SKM-1 treated with dmso at 0.1 percent for 144 hours (cell line): ENCODE measurements around the gene SV2A.
"Not testable (repeated sequence)": the region's sequence is repeated elsewhere in the genome, so short reads cannot be mapped to it uniquely, and the experiment has no call there.

Source experiments
- DNase-seq: peaks from one replicate; lab custom pipeline; 2025; ENCODE audit not compliant: unreplicated experiment; lab: John Stamatoyannopoulos, UW

SV2A gene, protein sequence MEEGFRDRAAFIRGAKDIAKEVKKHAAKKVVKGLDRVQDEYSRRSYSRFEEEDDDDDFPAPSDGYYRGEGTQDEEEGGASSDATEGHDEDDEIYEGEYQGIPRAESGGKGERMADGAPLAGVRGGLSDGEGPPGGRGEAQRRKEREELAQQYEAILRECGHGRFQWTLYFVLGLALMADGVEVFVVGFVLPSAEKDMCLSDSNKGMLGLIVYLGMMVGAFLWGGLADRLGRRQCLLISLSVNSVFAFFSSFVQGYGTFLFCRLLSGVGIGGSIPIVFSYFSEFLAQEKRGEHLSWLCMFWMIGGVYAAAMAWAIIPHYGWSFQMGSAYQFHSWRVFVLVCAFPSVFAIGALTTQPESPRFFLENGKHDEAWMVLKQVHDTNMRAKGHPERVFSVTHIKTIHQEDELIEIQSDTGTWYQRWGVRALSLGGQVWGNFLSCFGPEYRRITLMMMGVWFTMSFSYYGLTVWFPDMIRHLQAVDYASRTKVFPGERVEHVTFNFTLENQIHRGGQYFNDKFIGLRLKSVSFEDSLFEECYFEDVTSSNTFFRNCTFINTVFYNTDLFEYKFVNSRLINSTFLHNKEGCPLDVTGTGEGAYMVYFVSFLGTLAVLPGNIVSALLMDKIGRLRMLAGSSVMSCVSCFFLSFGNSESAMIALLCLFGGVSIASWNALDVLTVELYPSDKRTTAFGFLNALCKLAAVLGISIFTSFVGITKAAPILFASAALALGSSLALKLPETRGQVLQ

DNA sequence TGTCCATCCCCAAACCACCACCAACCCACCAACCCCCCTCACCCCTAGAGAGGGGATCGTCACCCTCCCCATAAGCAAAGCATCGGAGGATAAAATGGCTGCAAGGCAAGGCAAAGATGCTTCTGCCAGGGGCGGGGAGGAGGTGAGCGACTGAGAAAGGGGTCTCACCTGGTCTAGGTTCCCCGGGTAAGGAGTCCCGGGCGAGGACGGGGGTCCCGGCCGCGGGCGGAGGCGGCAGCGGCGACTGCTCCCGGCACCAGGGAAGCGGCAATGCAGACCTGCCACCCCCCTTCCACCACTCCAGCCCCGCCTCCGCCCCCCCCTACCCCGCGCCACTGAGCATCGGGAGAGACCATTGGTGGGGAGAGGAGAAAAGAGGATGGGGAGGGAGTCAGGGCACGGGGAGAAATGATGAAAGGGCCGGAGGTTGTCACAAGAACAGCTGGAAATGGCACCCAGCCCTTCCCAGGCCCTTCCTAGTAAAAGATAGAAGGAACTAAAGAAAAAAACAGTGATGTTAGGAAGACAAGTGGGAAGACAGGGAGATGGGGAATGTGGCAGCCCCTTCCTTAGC lies at the start of gene SV2A:
Gene SV2A, minus strand, starts transcription at position 274 of the 574 bp plus-strand sequence. CDS start 4,004 bp downstream, outside the sequence.
- no peak for DNase-seq

GRCh38 chr1:149967041-149967440 lies 49.4 kb upstream of the SV2A start:
- DNase-seq = no peak

DNA sequence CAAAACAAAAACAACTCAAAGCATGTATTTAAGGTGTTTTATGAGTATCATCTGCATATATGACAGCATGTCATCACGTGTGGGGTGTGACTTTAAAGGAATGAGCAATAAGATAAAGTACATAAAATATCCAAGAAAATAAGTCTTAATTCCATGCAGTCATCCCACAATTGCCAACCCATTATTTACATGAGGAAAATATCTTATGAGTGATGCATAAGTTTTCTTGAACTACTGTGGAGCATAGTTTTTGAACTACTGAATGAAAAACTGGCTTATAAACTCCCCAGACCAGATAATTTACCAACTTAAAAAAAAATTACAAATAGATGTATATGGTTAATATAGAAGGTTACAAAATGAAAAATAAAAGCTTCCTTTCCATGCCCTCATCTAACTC lies 48.8 kb upstream of the SV2A start:
- no peak for DNase-seq

- no peak for DNase-seq
These were observed 47.8 kb upstream of the SV2A start for GRCh38 chr1:149965440-149965839.

GRCh38 chr1:149963358-149963757 lies 45.7 kb upstream of the SV2A start:
- DNase-seq = no peak

DNA sequence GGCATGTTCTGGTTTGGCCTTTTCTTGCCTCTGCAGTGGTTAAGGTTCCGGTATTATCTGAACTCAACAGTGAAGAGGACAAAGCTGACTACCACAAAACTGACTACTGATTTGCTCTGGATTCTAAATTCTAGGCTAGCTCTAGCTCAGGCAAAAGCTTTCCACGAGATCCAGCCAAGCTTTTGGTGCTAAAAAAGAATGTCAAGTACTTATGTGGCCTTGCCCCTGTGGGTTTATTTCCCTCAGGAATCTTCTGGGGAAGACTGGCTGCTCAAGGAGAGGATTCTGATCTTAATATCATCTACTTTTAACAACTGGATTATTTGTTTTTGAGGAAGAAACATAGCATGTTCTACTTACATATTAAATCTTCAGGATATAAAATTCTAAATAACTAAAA lies 45.1 kb upstream of the SV2A start:
- no peak for DNase-seq

- peak; percentile 92 for DNase-seq
These were observed 44.5 kb upstream of the SV2A start for GRCh38 chr1:149962039-149962647.

GRCh38 chr1:149957548-149957947 lies 39.9 kb upstream of the SV2A start:
- DNase-seq = not testable (repeated sequence)

- no peak for DNase-seq
These were observed 32.3 kb upstream of the SV2A start for GRCh38 chr1:149949911-149950310.

DNA sequence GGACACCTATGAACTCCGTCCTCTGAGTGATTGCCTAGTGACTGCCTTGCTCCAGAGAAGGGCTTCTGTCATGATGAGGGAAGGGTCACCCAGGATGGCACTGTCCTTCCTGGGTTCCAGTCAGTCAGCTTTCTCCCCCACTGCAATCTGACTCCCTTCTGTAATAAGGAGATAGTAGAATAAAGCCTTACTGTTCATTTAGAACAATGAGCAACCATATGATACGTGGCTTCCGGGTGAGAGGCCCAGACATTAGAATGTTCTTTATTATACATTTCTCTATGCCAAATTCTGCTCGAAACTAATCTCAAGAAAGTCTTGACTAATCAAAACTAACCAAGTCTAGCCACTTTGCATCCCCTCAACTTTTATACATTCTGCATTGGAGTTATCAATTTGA lies 27.6 kb upstream of the SV2A start:
- no peak for DNase-seq

DNA sequence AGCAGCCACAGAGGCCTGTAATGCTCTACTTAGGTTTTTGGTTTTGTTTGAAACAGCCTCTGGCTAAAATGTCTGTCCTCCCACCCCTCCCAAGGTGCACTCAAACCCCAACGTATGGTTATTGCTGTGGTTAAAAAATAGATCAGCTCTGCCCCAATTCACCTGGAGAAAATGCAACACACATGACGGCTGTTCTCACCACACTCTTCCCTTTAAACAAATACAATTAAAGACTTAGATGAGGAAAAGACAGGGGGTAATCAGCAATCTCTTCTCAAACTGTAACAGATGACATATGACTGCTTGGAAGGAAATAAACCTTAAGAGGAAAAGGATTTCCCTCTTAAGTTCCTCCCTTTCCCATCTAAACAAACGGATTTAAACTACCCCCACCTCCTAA lies 25.2 kb upstream of the SV2A start:
- no peak for DNase-seq

- no peak for DNase-seq
These were observed 24.6 kb upstream of the SV2A start for GRCh38 chr1:149942207-149942606.

GRCh38 chr1:149940427-149940826 lies 22.8 kb upstream of the SV2A start:
- no peak for DNase-seq

DNA sequence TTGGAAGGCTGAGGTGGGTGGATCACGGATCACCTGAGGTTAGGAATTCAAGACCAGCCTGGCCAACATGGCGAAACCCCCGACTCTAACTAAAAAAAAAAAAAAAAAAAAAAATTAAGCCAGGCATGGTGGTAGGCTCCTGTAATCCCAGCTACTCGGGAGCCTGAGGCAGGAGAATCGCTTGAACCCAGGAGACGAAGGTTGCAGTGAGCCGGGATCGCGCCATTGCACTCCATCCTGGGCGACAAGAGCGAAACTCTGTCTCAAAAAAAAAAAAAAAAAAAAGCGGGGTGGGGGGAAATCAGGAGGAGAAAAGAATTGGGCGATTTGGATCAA lies 21.0 kb upstream of the SV2A start:
- DNase-seq = not testable (repeated sequence)

- no peak for DNase-seq
These were observed 20.1 kb upstream of the SV2A start for GRCh38 chr1:149937759-149938158.

- no peak for DNase-seq
These were observed 19.5 kb upstream of the SV2A start for GRCh38 chr1:149936992-149937705.

GRCh38 chr1:149936170-149936991 lies 18.7 kb upstream of the SV2A start, which contains the start of gene MTMR11:
MTMR11 (minus strand) TSS chr1:149936879; CDS start chr1:149936647, 232 bp downstream.
- no peak for DNase-seq

- DNase-seq = no peak
These were observed 16.7 kb upstream of the SV2A start for GRCh38 chr1:149934356-149934755.

DNA sequence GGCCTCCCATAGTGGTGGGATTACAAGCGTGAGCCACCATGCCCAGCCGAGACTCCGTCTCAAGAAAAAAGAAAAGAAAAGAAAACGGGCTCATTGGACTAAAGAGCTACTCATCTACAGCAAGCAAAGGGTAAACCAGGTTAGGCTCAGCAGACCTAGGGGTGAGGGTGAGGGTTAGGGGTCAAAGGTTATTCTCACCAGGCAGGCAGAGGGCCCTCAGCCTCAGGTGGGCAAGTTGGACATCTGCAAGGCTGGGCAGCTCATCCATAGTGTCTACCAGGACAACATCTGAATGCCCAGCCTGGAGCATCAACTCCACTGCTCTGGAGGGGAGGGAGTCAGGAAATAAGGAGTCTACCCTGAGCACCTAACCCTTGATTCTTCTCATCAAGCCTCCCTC lies 15.6 kb upstream of the SV2A start:
- no peak for DNase-seq

DNA sequence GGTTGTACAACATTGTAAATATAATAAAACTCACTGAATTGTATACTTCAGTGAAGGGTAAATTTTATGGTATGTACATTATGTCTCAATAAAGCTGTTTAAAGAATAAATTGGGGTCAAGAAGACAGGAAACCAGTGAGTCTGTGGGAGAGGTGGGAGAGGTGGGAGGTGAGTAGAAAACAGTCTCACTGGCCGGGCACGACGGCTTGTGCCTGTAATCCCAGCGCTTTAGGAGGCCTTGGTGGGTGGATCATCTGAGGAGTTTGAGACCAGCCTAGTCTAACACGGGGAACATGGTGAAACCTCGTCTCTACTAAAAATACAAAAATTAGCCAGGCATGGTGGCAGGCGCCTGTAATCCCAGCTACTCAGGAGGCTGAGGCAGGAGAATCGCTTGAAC lies 14.8 kb upstream of the SV2A start:
- no peak for DNase-seq
